ENCODE data around the gene PRMT7. TPM values are rescaled to one million over a fixed set of nuclear protein-coding genes. Genes with fewer than 3 reads are reported as not detected.

Gene PRMT7, protein sequence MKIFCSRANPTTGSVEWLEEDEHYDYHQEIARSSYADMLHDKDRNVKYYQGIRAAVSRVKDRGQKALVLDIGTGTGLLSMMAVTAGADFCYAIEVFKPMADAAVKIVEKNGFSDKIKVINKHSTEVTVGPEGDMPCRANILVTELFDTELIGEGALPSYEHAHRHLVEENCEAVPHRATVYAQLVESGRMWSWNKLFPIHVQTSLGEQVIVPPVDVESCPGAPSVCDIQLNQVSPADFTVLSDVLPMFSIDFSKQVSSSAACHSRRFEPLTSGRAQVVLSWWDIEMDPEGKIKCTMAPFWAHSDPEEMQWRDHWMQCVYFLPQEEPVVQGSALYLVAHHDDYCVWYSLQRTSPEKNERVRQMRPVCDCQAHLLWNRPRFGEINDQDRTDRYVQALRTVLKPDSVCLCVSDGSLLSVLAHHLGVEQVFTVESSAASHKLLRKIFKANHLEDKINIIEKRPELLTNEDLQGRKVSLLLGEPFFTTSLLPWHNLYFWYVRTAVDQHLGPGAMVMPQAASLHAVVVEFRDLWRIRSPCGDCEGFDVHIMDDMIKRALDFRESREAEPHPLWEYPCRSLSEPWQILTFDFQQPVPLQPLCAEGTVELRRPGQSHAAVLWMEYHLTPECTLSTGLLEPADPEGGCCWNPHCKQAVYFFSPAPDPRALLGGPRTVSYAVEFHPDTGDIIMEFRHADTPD
- total RNA-seq (2021; fragmentation: NEBNext Ultra II Directional; extraction: Animal tissue kit (Norgen Biotek cat#: 25700)) (48.2 and 48.7 TPM in 2 replicates), polyA plus RNA-seq (2011; rRNA removed) (49.3 and 67.4 TPM in 2 replicates), polyA minus RNA-seq (2011; rRNA and poly(A)+ RNA removed) (65.7 and 68.2 TPM in 2 replicates)
- 70.2 TPM for polyA plus RNA-seq (2011; cell fraction: cytosol; rRNA removed)
- polyA plus RNA-seq (2011; cell fraction: nucleus; rRNA removed) = 200 TPM
- 48.4 to 57.0 TPM (median 53.5 TPM) in 4 replicates for polyA plus RNA-seq (2012, experiment 1 of 2)
- 53.6 TPM for polyA plus RNA-seq (2012, experiment 2 of 2)
- polyA plus RNA-seq (2013, experiment 1 of 2) = 37.0 TPM
- polyA plus RNA-seq (2013, experiment 2 of 2) = 33.0 TPM
- polyA minus RNA-seq (2011; cell fraction: cytosol; rRNA and poly(A)+ RNA removed) = 44.0 TPM
- polyA minus RNA-seq (2011; cell fraction: nucleus; rRNA and poly(A)+ RNA removed) = 57.0 TPM
- long read RNA-seq, experiment 1, partial matches to known transcripts = 11 of 24 reads
- long read RNA-seq, experiment 1, other reads (novel, unspliced or antisense) = 13 of 24 reads
- long read RNA-seq, experiment 2, partial matches to known transcripts = 4 of 16 reads
- long read RNA-seq, experiment 2, other reads (novel, unspliced or antisense) = 12 of 16 reads

DNA sequence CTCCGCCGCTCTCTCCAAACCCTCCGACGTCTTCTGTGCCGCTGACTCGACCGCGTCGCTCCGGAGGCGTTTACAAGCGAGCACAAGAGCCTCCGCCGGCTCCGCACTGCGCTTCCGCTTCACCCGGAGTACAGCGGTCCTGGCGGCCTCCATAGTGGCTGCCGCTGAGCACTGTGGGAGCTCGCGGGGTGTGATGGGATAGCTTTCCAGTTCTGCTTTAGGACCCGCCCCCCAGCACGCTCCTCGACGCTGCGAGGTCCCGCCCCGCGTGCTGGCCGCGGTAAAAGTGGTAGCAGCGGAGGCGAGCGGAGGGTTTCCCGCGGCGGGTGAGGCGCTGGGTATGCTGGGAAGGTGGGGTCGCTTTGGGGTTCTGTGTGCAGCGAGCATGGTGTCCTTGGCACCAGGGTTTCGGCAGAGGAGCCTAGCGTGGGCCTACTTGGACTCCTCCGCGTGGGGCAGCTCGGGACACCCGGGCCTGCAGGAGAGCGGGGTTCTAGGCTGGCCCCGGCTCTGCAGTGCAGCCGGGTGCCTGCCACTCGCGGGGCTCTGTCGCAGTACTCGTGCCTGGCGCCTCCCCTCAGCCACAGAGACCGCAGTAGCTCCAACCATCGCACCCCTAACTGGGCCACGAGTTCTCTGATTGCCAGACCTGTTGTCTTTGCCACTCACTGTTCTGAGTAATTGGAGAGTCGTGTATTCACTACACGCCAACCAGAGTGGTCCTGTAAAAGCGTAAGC lies at the start of gene PRMT7, which contains the start of gene SLC7A6OS:
TSS of gene PRMT7 (plus strand) at position 246 of the 738 bp plus-strand sequence. CDS start 4,961 bp downstream, outside the sequence.
TSS of gene SLC7A6OS (minus strand) at position 173 of the 738 bp plus-strand sequence. CDS start at position 153, 20 bp downstream.
- H2BK120ac ChIP-seq (replicated peaks; ENCODE audit: low read depth, low read length) = peak within 1 kb of the TSS; percentile 33
- peak within 1 kb of the TSS; percentile 69 to 96 (median 86) for H3K4me3 ChIP-seq (ENCODE audit: extremely low read depth in 1 of 4, insufficient read depth in 2 of 4, low read depth in 3 of 4, low read length in 4 of 4)
- peak within 1 kb of the TSS; percentile 42 for H3K23ac ChIP-seq (ENCODE audit: insufficient read length)
- no peak within 1 kb of the TSS for H2BK20ac ChIP-seq (ENCODE audit: low read length)
- H3K9me3 ChIP-seq (ENCODE audit: insufficient read depth in 2 of 2, low read depth in 1 of 2, low read length in 1 of 2) = no peaks in the 10 kb centered on the region
- peak within 1 kb of the TSS; percentile 87 for H3K27ac ChIP-seq (ENCODE audit: low read depth, low read length)
- H3K36me3 ChIP-seq (ENCODE audit: control insufficient read depth in 2 of 4, insufficient read depth in 4 of 4, low read length in 3 of 4) = peaks cover 0 to 26% (median 7%) of the 10 kb centered on the region in 4 experiments; a peak in 3 of 8 replicates
- H2AFZ ChIP-seq (ENCODE audit: low read length) = peak within 1 kb of the TSS; percentile 91
- H4K91ac ChIP-seq (replicated peaks; ENCODE audit: insufficient read length, low read length) = peak within 1 kb of the TSS; percentile 81
- ChIA-PET CTCF (ENCODE audit: partially characterized antibody) (interaction anchor here (0.6 to 2.4 kb wide), 14 partner anchors 9 to 228 kb away, joined by 3 to 34 read pairs (median 4); partner anchors contain the start of gene SLC7A6), POLR2A (ENCODE audit: partially characterized antibody) (interaction anchor here (0.6 to 3.8 kb wide), 32 partner anchors 8 to 807 kb away, joined by 3 to 44 read pairs (median 6); partner anchors contain the start of genes ESRP2, NFATC3, PLA2G15 and SLC7A6)
- H3K4me1 ChIP-seq (replicated peaks in 1 of 4; ENCODE audit: control insufficient read depth in 3 of 4, insufficient read depth in 4 of 4, low read length in 3 of 4) = peaks cover 3 to 6% (median 4%) of the 10 kb centered on the region in 4 experiments; a peak in 5 of 7 replicates
- H3K79me2 ChIP-seq (ENCODE audit: control insufficient read depth in 1 of 2, insufficient read depth in 2 of 2, low read length in 2 of 2) = peaks cover 4 to 29% of the 10 kb centered on the region in 2 experiments
- DNase-seq (ENCODE audit: low read depth in 1 of 2, low spot score in 2 of 2) = peak; percentile 67 to 93
- H3K18ac ChIP-seq (ENCODE audit: extremely low read depth, low read length) = peak within 1 kb of the TSS; percentile 84; the same call in 1 of the 2 replicates
- H3K4me2 ChIP-seq (ENCODE audit: insufficient read depth in 1 of 2, low read depth in 2 of 2, low read length in 2 of 2) = peak within 1 kb of the TSS; percentile 93 to 98
- no peak within 1 kb of the TSS for H3K14ac ChIP-seq (ENCODE audit: insufficient read length)
- peaks cover 5% of the 10 kb centered on the region; the same call in 1 of the 2 replicates for H3K79me1 ChIP-seq (ENCODE audit: low read depth, low read length)
- H2BK15ac ChIP-seq (ENCODE audit: low read length) = no peak within 1 kb of the TSS
- H4K20me1 ChIP-seq (replicated peaks in 1 of 2; ENCODE audit: control insufficient read depth in 1 of 2, insufficient read depth in 2 of 2, low read length in 2 of 2) = peaks cover 0 to 4% of the 10 kb centered on the region in 2 experiments
- no peak for FAIRE-seq
- H3K4ac ChIP-seq (replicated peaks; ENCODE audit: insufficient read length, low read depth, low read length) = no peak within 1 kb of the TSS
- no peak within 1 kb of the TSS for H2AK5ac ChIP-seq (ENCODE audit: low read depth, low read length)
- no peak within 1 kb of the TSS for H2BK12ac ChIP-seq (ENCODE audit: low read depth, low read length)
- peak within 1 kb of the TSS; percentile 84 to 90 (median 88) for H3K9ac ChIP-seq (replicated peaks in 1 of 4; ENCODE audit: extremely low read depth in 1 of 4, low read depth in 3 of 4, low read length in 3 of 4)
- peak within 1 kb of the TSS; percentile 86 for H3K56ac ChIP-seq (replicated peaks; ENCODE audit: insufficient read length, low read depth, low read length)
- H4K8ac ChIP-seq (ENCODE audit: extremely low read depth, insufficient read depth, low read length) = peak within 1 kb of the TSS; percentile 96
- peaks cover 9% of the 10 kb centered on the region; the same call in 1 of the 2 replicates for H3K23me2 ChIP-seq (ENCODE audit: low read depth, low read length)
- no peaks in the 10 kb centered on the region for H3K27me3 ChIP-seq (replicated peaks in 1 of 4; ENCODE audit: control insufficient read depth in 3 of 4, extremely low read depth in 1 of 4, insufficient read depth in 3 of 4, low read length in 3 of 4)
- peak within 1 kb of the TSS; percentile 96 for H4K5ac ChIP-seq (ENCODE audit: insufficient read length, low read depth, low read length)
- peak within 1 kb of the TSS; percentile 93 for H2BK5ac ChIP-seq (ENCODE audit: low read depth, low read length)
- 3% methylated on average over 62 of the region's 62 CpGs; no CpG with 5 or more reads in 1 of the 2 experiments for WGBS, 2 experiments (ENCODE audit: extremely low coverage in 1 of 2, insufficient coverage in 1 of 2, insufficient read length in 1 of 2, insufficient replicate concordance in 2 of 2, low coverage in 1 of 2, low lambda C conversion rate in 2 of 2, missing lambda C conversion rate in 1 of 2)
- no peak for TF ChIP-seq ZNF274 (IDR thresholded peaks at IDR 0.05; ENCODE audit: borderline replicate concordance, extremely low read depth, low read length)
- TF ChIP-seq CHD2 (IDR thresholded peaks at IDR 0.05; ENCODE audit: low read length) = no peak
- peak; percentile 71 for TF ChIP-seq SAP30 (IDR thresholded peaks at IDR 0.05; ENCODE audit: insufficient read depth, insufficient replicate concordance, low read length)
- peak; percentile 97 for TF ChIP-seq PHF8 (conservative IDR thresholded peaks at IDR 0.05; ENCODE audit: low read depth, low read length)
